ENCODE measurements around the gene CEP350.

CEP350 gene

DNA sequence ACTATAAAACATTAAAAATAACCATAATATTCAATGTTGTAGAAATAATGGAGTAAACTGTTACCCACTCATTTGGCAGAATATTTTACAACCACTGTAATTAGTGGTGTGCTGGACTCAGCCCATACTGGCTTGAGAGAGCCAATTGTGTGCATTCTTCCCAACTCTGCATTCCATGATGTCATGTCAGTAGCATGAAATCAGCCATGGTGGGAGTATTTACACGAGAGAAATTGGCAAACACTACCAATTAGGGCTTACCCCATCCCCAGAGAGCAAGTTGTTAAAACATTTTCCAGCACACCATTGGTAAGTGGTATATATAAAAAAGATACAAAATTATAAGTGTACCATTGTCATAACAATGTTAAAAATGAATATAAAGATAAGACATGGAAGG, 180.9 kb downstream of the CEP350 start:
- TF ChIP-seq, protein P1, sequence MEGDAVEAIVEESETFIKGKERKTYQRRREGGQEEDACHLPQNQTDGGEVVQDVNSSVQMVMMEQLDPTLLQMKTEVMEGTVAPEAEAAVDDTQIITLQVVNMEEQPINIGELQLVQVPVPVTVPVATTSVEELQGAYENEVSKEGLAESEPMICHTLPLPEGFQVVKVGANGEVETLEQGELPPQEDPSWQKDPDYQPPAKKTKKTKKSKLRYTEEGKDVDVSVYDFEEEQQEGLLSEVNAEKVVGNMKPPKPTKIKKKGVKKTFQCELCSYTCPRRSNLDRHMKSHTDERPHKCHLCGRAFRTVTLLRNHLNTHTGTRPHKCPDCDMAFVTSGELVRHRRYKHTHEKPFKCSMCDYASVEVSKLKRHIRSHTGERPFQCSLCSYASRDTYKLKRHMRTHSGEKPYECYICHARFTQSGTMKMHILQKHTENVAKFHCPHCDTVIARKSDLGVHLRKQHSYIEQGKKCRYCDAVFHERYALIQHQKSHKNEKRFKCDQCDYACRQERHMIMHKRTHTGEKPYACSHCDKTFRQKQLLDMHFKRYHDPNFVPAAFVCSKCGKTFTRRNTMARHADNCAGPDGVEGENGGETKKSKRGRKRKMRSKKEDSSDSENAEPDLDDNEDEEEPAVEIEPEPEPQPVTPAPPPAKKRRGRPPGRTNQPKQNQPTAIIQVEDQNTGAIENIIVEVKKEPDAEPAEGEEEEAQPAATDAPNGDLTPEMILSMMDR (IDR thresholded peaks at IDR 0.05; ENCODE audit: insufficient read depth, low read length, poor library complexity, severe bottlenecking): no peak

DNA sequence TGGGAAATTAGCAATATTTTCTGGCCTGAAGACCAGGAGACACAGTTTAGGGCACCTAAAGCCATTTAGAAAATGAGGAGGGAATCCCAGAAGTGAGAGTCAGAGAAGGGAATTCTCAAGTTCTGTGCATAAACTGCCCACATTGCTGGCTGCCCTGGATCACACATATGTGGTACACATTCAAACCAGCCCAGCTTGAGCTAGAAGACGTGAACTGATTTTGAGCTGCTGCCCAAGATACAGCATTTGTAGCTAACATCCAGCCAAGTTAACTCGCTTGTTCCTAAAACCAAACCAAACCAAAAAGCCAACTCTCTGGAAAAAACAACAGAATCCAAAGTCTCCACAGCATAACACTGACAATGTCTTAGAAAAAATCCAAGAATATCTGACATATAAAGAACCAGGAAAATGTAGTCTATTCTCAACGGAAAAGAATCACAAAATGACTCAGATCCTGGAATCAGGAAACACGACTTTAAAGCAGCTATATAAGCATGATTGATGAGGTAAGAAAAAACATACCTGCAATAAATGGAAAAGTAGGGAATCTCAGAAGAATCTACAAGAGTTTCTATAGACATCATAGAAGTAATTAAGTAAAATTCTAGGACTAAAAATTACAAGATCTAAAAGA, 181.8 kb downstream of the CEP350 start:
- no peak overlapping the region for H3K4me3 ChIP-seq (replicated peaks; ENCODE audit: low read depth, low read length)
- TF ChIP-seq, protein P1 (IDR thresholded peaks at IDR 0.05; ENCODE audit: insufficient read depth, low read length, poor library complexity, severe bottlenecking): no peak
- no peaks in the 10 kb centered on the region for H3K27me3 ChIP-seq (replicated peaks; ENCODE audit: control insufficient read depth, insufficient read depth, low read length)
- DNase-seq (ENCODE audit: extremely low read depth, insufficient read length): no peak
- H3K36me3 ChIP-seq (ENCODE audit: control insufficient read depth, insufficient read depth, low read length): no peaks in the 10 kb centered on the region

More for the DNA sequence above, 180.9 kb downstream of the CEP350 start:
- H3K27me3 ChIP-seq (replicated peaks; ENCODE audit: control insufficient read depth, insufficient read depth, low read length): no peaks in the 10 kb centered on the region
- H3K4me3 ChIP-seq (replicated peaks; ENCODE audit: low read depth, low read length): no peak overlapping the region
- DNase-seq (ENCODE audit: extremely low read depth, insufficient read length): no peak
- no peaks in the 10 kb centered on the region for H3K36me3 ChIP-seq (ENCODE audit: control insufficient read depth, insufficient read depth, low read length)

DNA sequence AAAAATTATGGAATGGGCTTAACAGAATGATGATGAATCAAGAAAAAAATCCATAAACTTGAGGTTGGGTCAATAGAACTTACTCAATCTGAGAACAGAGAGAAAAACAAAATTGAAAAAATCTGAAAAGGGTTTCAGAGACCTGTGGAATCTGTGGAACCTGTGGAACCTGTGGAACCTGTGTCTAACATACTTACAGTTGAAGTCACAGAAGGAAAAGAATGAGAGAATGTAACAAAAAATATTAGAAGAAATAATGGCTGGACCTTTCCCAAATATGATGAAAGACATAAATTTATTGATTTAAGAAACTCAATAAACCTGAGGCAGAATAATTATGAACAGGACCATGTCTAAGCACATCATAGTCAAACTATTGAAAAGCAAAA, 182.4 kb downstream of the CEP350 start:
- Histone ChIP-seq H3K27me3 (replicated peaks; ENCODE audit: control insufficient read depth, insufficient read depth, low read length) (no peaks in the 10 kb centered on the region), H3K36me3 (ENCODE audit: control insufficient read depth, insufficient read depth, low read length) (no peaks in the 10 kb centered on the region), H3K4me3 (replicated peaks; ENCODE audit: low read depth, low read length) (no peak overlapping the region)
- no peak for DNase-seq (ENCODE audit: extremely low read depth, insufficient read length)
- TF ChIP-seq, protein P1 (IDR thresholded peaks at IDR 0.05; ENCODE audit: insufficient read depth, low read length, poor library complexity, severe bottlenecking): no peak

DNA sequence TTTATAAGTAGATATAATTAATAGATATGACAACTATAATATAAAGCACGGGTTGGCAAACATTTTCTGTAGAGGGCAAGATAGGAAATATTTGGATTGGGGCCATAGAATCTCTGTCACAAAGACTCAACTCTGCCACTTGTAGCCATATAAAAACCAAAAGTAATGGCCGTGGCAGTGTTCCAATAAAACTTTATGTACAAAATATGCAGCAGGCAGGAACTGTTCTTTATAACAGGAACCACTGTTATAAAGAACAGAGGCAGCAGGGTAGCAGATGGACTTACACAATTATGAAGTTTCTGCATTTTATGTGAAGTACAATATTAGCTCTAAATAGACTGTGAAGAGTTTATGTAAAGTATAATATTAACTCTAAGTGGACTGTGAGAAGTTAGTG, 183.2 kb downstream of the CEP350 start:
- no peaks in the 10 kb centered on the region for H3K36me3 ChIP-seq (ENCODE audit: control insufficient read depth, insufficient read depth, low read length)
- no peaks in the 10 kb centered on the region for H3K27me3 ChIP-seq (replicated peaks; ENCODE audit: control insufficient read depth, insufficient read depth, low read length)
- TF ChIP-seq, protein P1 (IDR thresholded peaks at IDR 0.05; ENCODE audit: insufficient read depth, low read length, poor library complexity, severe bottlenecking): no peak
- DNase-seq (ENCODE audit: extremely low read depth, insufficient read length): no peak
- no peak overlapping the region for H3K4me3 ChIP-seq (replicated peaks; ENCODE audit: low read depth, low read length)

DNA sequence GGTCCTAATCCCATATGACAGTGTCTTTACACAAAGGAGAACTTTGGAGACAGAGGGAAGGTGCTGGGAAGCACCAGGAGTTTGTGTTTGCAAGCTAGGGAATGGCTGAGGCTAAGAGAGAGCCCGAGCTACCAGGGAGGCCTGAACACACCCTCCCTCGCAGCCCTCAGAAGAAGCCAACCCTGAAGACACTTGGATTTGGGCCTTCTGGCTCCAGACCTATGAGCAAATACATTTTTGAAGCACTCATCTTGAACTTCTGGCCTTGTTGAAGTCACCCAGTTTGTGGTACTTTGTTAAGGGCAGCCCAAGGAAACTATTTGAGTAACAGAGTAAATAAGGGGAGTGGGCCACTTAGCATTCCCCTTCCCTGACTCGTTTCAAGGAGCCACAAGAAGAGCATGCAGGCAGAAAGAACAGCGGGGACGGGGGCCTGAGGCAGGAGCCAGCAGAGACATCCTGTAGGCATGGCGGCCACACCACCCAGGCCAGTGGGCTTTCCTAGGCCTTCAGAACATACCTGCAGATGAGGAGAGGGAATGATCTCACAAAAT, 186.8 kb downstream of the CEP350 start:
- H3K27me3 ChIP-seq (replicated peaks; ENCODE audit: control insufficient read depth, insufficient read depth, low read length): no peaks in the 10 kb centered on the region
- no peak for DNase-seq (ENCODE audit: extremely low read depth, insufficient read length)
- TF ChIP-seq, protein P1 (IDR thresholded peaks at IDR 0.05; ENCODE audit: insufficient read depth, low read length, poor library complexity, severe bottlenecking): no peak
- no peak overlapping the region for H3K4me3 ChIP-seq (replicated peaks; ENCODE audit: low read depth, low read length)
- no peaks in the 10 kb centered on the region for H3K36me3 ChIP-seq (ENCODE audit: control insufficient read depth, insufficient read depth, low read length)
